Upper lobe of left lung (tissue), 6 donors: ENCODE results near the gene MAP3K3. TPM values are rescaled to one million over a fixed set of nuclear protein-coding genes. Genes with fewer than 3 reads are reported as not detected.

ENCODE experiments used
- ATAC-seq, 2 donors: fragments of 200-7000 bp; cut with Tn5 transposase; one replicate each; pipeline ENCODE4 v1.9.1; 2022; ENCODE audit warnings: mild to moderate bottlenecking in 2 of 2, moderate library complexity in 2 of 2; ENCODE audit not compliant: low FRiP score in 2 of 2
- DNase-seq, 2 donors: peaks; one replicate each; pipeline ENCODE4 v3.0.0-alpha.2; 2019 to 2020
- H3K27ac ChIP-seq, 4 donors: fragments of 200-600 bp; sonication (generic); one replicate each; pipeline ENCODE4 v1.5.1; 2016 to 2019
- H3K27me3 ChIP-seq, 4 donors: fragments of 200-600 bp; sonication (generic); one replicate each; pipeline ENCODE4 v1.5.1; 2017 to 2019
- H3K36me3 ChIP-seq, 4 donors: fragments of 200-600 bp; sonication (generic); one replicate each; pipeline ENCODE4 v1.5.1; 2016 to 2019
- H3K4me1 ChIP-seq, 4 donors: fragments of 200-600 bp; sonication (generic); one replicate each; pipeline ENCODE4 v1.5.1; 2018 to 2019
- H3K4me3 ChIP-seq, 4 donors: fragments of 200-600 bp; sonication (generic); one replicate each; pipeline ENCODE4 v1.5.1; 2017 to 2019; ENCODE audit warnings: mild to moderate bottlenecking in 2 of 4, moderate library complexity in 1 of 4
- H3K9me3 ChIP-seq, 4 donors: fragments of 200-600 bp; sonication (generic); one replicate each; pipeline ENCODE4 v1.5.1; 2018 to 2019
- EP300 ChIP-seq, 4 donors: sonication (generic); formaldehyde crosslinking; IDR thresholded peaks; one replicate each; pipeline ENCODE4 v1.5.1; 2017; ENCODE audit warnings: antibody characterized with exemption in 4 of 4, control low read depth in 2 of 4
- POLR2A ChIP-seq, 4 donors: fragments of 450-650 bp; IDR thresholded peaks; one replicate each; pipeline ENCODE4 v1.5.1; 2016 to 2017; ENCODE audit warnings: antibody characterized with exemption in 4 of 4, mild to moderate bottlenecking in 2 of 4
- POLR2AphosphoS5 ChIP-seq, 2 donors: sonication (generic); formaldehyde crosslinking; IDR thresholded peaks; one replicate each; pipeline ENCODE4 v1.5.1; 2017; ENCODE audit warnings: antibody characterized with exemption in 2 of 2
- WGBS, 2 donors: methylation state at CpG; one replicate each; pipeline ENCODE4 v1.1.5; 2017 to 2018; 5-methylcytosine and 5-hydroxymethylcytosine counted together
- total RNA-seq, 6 donors: library from RNA; depleted of rRNA in 4 of 6; stranded (reverse); fragments of >200 nt in 4 of 6; gene quantifications; one replicate each; pipeline versions ENCODE4 v1.1.0 to v1.2.1, GENCODE V29; 2016 to 2021
- TF ChIP-seq, protein P1 (sequence below), 6 experiments: fragments of 450-650 bp in 4 of 6; fragments of 200-600 bp in 2 of 6; sonication (generic) in 2 of 6; IDR thresholded peaks; one replicate each; pipeline ENCODE4 v1.5.1; 2016 to 2019; ENCODE audit warnings: antibody characterized with exemption in 6 of 6
- donor health status: DM: no; HTN: no; CAD: no; lungs with moderate emphysema.
- donor health status: DM: no; HTN: yes; CAD: no; lungs with severe emphysema.

MAP3K3 gene
- total RNA-seq, 6 donors from 2014 or later = 55.1 to 116 (median 60.4) TPM

DNA sequence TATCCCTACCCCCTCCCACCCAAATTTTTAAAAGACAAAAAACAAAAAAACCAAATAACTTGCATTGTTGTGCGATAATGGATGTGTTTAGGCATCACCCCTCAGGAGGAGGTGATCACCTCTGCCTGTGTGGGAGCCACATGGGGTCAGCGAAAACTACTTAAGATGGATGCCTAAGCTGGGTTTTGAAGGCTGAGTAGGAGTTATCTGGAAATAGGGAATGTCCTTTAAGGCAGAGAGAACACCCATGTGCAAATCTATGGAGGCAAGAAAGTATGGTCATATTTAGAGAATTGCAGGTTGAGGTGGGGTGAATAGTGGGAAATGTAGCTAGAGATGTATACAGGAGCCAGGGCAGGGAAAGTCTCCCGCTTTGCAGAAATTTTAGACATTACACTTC, 27.1 kb upstream of the MAP3K3 start:
- Histone ChIP-seq H3K9me3 (no peaks in the 10 kb centered on the region), H3K27me3 (no peaks in the 10 kb centered on the region), H3K4me3 (no peak overlapping the region), H3K4me1 (peaks cover 2 to 13% (median 4%) of the 10 kb centered on the region in 4 donors), H3K27ac (no peak overlapping the region), H3K36me3 (peaks cover 7 to 33% (median 24%) of the 10 kb centered on the region in 4 donors)
- ATAC-seq (no peak), DNase-seq (no peak)
- WGBS, 2 donors = 94 to 100% methylated on average over 3 of the region's 3 CpGs
- TF ChIP-seq EP300 (IDR thresholded peaks at IDR 0.05) = no peak
- TF ChIP-seq, protein P1, sequence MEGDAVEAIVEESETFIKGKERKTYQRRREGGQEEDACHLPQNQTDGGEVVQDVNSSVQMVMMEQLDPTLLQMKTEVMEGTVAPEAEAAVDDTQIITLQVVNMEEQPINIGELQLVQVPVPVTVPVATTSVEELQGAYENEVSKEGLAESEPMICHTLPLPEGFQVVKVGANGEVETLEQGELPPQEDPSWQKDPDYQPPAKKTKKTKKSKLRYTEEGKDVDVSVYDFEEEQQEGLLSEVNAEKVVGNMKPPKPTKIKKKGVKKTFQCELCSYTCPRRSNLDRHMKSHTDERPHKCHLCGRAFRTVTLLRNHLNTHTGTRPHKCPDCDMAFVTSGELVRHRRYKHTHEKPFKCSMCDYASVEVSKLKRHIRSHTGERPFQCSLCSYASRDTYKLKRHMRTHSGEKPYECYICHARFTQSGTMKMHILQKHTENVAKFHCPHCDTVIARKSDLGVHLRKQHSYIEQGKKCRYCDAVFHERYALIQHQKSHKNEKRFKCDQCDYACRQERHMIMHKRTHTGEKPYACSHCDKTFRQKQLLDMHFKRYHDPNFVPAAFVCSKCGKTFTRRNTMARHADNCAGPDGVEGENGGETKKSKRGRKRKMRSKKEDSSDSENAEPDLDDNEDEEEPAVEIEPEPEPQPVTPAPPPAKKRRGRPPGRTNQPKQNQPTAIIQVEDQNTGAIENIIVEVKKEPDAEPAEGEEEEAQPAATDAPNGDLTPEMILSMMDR (IDR thresholded peaks at IDR 0.05) = no peak
- TF ChIP-seq POLR2AphosphoS5 (IDR thresholded peaks at IDR 0.05) = no peak
- no peak for TF ChIP-seq POLR2A (IDR thresholded peaks at IDR 0.05)

DNA sequence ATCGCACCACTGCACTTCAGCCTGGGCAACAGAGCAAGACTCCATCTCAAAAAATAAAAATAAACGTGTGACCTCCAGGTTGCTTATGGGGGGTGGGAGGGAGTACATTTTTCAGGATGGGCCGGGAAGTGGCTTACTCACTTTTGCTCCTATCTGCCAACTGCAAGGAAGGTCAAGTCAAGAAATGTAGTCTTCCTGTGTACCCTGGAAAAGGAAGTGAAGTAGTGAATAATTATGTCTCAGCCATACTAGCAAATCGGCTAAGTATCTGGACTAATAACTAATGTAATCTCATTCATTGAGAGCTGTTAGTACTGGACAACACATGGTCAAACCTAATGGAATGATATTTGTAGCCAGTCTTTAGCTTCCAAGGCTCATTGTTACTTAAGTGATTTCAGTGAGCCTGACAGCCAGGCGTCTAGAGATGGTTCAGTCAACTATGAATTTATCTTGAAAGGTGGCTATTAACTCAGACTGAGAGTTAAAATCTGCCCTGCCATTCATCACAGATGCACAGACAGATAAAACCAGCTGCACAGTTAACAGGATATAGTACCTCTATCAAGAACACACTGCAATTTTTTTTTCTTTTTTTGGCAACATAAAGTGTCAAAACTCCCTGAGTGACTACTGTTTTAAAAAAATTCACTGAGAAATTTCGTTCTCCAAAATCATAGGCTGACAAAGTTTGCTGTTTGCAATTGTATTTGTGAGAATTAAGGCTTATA, 25.2 kb upstream of the MAP3K3 start:
- Histone ChIP-seq H3K4me1 (peaks cover 12 to 28% (median 16%) of the 10 kb centered on the region in 4 donors), H3K9me3 (no peaks in the 10 kb centered on the region), H3K4me3 (no peak overlapping the region), H3K27ac (no peak overlapping the region), H3K27me3 (no peaks in the 10 kb centered on the region), H3K36me3 (peaks cover 0 to 15% (median 5%) of the 10 kb centered on the region in 4 donors)
- ATAC-seq = no peak
- TF ChIP-seq EP300 (IDR thresholded peaks at IDR 0.05) = no peak
- TF ChIP-seq, protein P1 (IDR thresholded peaks at IDR 0.05) = no peak
- TF ChIP-seq POLR2AphosphoS5 (IDR thresholded peaks at IDR 0.05) = no peak
- no peak for TF ChIP-seq POLR2A (IDR thresholded peaks at IDR 0.05)
- no peak for DNase-seq
- WGBS, 2 donors = 64 to 65% methylated on average over 6 of the region's 6 CpGs

- DNase-seq = no peak
- ATAC-seq = no peak
- Histone ChIP-seq H3K27me3 (no peaks in the 10 kb centered on the region), H3K4me3 (no peak overlapping the region), H3K36me3 (peaks cover 0 to 6% (median 3%) of the 10 kb centered on the region in 4 donors), H3K27ac (no peak overlapping the region), H3K4me1 (peaks cover 12 to 30% (median 16%) of the 10 kb centered on the region in 4 donors), H3K9me3 (no peaks in the 10 kb centered on the region)
- TF ChIP-seq POLR2AphosphoS5 (IDR thresholded peaks at IDR 0.05) = no peak
- TF ChIP-seq, protein P1 (IDR thresholded peaks at IDR 0.05) = no peak
- TF ChIP-seq EP300 (IDR thresholded peaks at IDR 0.05) = no peak
- TF ChIP-seq POLR2A (IDR thresholded peaks at IDR 0.05) = no peak
- 74 to 87% methylated on average over 2 of the region's 2 CpGs for WGBS, 2 donors
Observed at GRCh38 chr17:63598281-63598680, 23.9 kb upstream of the MAP3K3 start.

- H3K36me3 ChIP-seq = peaks cover 0 to 15% (median 15%) of the 10 kb centered on the region in 4 donors
- H3K27me3 ChIP-seq = no peaks in the 10 kb centered on the region
- peak within 1 kb of the TSS; percentile 50 to 78 (median 70) for H3K4me3 ChIP-seq
- peak within 1 kb of the TSS; percentile 82 to 89 (median 87) for H3K27ac ChIP-seq
- DNase-seq (peak; percentile 79 to 92), ATAC-seq (peak; percentile 96 to 97)
- WGBS, 2 donors = 2 to 5% methylated on average over 20 to 28 of the region's 61 CpGs
- no peaks in the 10 kb centered on the region for H3K9me3 ChIP-seq
- peaks cover 12 to 30% (median 16%) of the 10 kb centered on the region in 4 donors for H3K4me1 ChIP-seq
- TF ChIP-seq EP300 (IDR thresholded peaks at IDR 0.05) (no peak), POLR2A (IDR thresholded peaks at IDR 0.05) (peak; percentile 49 to 75 (median 52)), POLR2AphosphoS5 (IDR thresholded peaks at IDR 0.05) (peak; percentile 54 to 75)
- TF ChIP-seq, protein P1 (IDR thresholded peaks at IDR 0.05) = no peak
Observed at GRCh38 chr17:63600569-63601438, 21.4 kb upstream of the MAP3K3 start, which contains the start of gene TACO1. TSS of gene TACO1 (plus strand) at chr17:63600895. CDS start at chr17:63601084, 189 bp downstream.
